ENCODE measurements around the gene KCNT1.

Gene KCNT1

DNA sequence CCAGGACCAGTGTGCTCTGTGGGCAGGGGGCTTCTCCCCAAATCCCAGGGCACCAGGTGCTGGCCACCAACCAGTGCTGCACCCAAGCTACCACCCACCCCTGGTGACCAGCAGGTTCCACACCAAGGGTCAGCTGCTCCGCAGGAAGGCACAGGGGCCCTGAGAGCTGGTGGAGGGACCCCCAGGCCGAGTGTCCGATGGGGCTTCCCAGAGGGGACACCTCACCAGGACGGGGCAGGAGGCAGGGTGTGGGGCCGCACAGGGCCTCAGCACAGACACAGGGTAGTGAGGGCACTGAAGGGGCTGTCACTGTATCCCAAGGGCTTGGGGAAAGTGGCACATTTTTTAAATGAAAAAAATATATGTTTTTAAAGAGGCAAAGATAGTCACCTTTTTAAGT is 20.8 kb upstream of the KCNT1 start:
- H3K36me3 ChIP-seq (ENCODE audit: low read length): no peaks in the 10 kb centered on the region
- no peaks in the 10 kb centered on the region for H3K9me3 ChIP-seq (ENCODE audit: insufficient read depth, low read length)
- no peak overlapping the region for H3K4me3 ChIP-seq (ENCODE audit: insufficient read depth, low read length, poor library complexity, severe bottlenecking)
- H3K4me2 ChIP-seq (ENCODE audit: low read depth, low read length, poor library complexity, severe bottlenecking): no peak overlapping the region
- no peak overlapping the region for H2AFZ ChIP-seq (ENCODE audit: low read depth, low read length, severe bottlenecking)
- no peak overlapping the region for H3K27ac ChIP-seq (ENCODE audit: low read depth, low read length)
- no peaks in the 10 kb centered on the region for H3K27me3 ChIP-seq (ENCODE audit: low read length)
- no peaks in the 10 kb centered on the region for H3K79me2 ChIP-seq (ENCODE audit: insufficient read depth, low read length)
- no peaks in the 10 kb centered on the region for H3K9me2 ChIP-seq (replicated peaks; ENCODE audit: insufficient read depth, low read length)
- no peak overlapping the region for H3K9ac ChIP-seq (ENCODE audit: low read length)
- no peaks in the 10 kb centered on the region for H3F3A ChIP-seq (ENCODE audit: insufficient read depth)
- no peaks in the 10 kb centered on the region for H4K20me1 ChIP-seq (ENCODE audit: low read depth, low read length)
- TF ChIP-seq, protein P1, sequence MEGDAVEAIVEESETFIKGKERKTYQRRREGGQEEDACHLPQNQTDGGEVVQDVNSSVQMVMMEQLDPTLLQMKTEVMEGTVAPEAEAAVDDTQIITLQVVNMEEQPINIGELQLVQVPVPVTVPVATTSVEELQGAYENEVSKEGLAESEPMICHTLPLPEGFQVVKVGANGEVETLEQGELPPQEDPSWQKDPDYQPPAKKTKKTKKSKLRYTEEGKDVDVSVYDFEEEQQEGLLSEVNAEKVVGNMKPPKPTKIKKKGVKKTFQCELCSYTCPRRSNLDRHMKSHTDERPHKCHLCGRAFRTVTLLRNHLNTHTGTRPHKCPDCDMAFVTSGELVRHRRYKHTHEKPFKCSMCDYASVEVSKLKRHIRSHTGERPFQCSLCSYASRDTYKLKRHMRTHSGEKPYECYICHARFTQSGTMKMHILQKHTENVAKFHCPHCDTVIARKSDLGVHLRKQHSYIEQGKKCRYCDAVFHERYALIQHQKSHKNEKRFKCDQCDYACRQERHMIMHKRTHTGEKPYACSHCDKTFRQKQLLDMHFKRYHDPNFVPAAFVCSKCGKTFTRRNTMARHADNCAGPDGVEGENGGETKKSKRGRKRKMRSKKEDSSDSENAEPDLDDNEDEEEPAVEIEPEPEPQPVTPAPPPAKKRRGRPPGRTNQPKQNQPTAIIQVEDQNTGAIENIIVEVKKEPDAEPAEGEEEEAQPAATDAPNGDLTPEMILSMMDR (IDR thresholded peaks at IDR 0.05; ENCODE audit: insufficient read depth, low read length, poor library complexity, severe bottlenecking): no peak
- no peak for TF ChIP-seq EZH2phosphoT487 (conservative IDR thresholded peaks at IDR 0.05; ENCODE audit: low read length)

DNA sequence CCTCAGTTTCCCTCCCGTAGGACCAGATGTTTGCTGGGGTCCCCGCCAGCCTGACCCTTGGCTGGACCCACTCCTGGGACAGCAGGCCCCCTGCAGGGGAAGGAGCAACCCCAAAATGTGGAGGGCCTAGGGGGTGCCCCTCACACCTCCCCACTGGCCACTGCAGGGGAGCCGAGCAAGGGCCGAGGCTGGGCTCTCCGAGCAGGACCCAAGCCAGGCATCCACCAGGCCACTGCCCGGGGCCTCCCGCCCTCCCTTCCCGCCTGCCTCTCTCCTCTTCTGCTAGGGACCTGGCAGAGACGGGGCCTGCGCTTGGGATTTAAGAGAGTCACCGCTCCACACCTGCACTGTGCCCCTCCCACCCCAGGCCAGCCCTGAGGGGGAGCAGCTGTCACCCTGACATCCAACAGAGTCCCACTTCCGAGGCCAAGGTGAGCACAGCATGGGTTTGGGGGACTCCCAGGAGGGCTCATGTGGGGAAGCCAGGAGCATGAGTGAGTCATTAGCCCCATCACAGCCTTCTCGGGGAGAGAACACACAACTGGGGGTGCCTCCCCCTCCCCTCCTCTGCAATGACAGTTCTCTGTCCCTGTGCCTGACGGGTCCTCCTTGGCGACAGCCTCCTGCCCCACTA is 18.5 kb upstream of the KCNT1 start:
- Histone ChIP-seq H3K9me3 (ENCODE audit: insufficient read depth, low read length) (no peaks in the 10 kb centered on the region), H3K9me2 (replicated peaks; ENCODE audit: insufficient read depth, low read length) (no peaks in the 10 kb centered on the region), H3K4me2 (ENCODE audit: low read depth, low read length, poor library complexity, severe bottlenecking) (no peak overlapping the region), H3F3A (ENCODE audit: insufficient read depth) (no peaks in the 10 kb centered on the region), H3K27me3 (ENCODE audit: low read length) (no peaks in the 10 kb centered on the region), H3K9ac (ENCODE audit: low read length) (no peak overlapping the region), H3K4me3 (ENCODE audit: insufficient read depth, low read length, poor library complexity, severe bottlenecking) (no peak overlapping the region), H4K20me1 (ENCODE audit: low read depth, low read length) (no peaks in the 10 kb centered on the region), H3K27ac (ENCODE audit: low read depth, low read length) (no peak overlapping the region), H3K79me2 (ENCODE audit: insufficient read depth, low read length) (no peaks in the 10 kb centered on the region), H3K36me3 (ENCODE audit: low read length) (no peaks in the 10 kb centered on the region), H2AFZ (ENCODE audit: low read depth, low read length, severe bottlenecking) (no peak overlapping the region)
- no peak for TF ChIP-seq EZH2phosphoT487 (conservative IDR thresholded peaks at IDR 0.05; ENCODE audit: low read length)
- TF ChIP-seq, protein P1 (IDR thresholded peaks at IDR 0.05; ENCODE audit: insufficient read depth, low read length, poor library complexity, severe bottlenecking): no peak

DNA sequence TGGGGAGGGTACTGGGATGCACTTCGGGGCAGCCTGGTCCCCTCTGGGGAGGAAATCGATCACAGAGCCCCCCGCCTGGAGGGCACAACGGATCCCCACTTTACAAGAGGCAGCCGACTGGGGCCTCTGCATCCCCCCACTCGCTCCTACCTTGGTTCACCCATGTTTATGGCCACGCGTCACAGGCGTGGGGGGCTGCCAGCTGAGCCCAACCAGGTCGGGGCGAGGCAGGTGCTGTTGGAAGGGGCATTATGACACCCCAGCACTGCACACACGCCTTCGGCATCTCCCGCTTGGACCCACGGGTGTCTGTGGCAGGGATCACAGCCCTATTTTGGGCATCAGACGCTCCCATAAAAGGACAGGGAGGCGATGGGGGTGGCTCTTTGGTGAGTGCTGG is 17.3 kb upstream of the KCNT1 start:
- no peak overlapping the region for H2AFZ ChIP-seq (ENCODE audit: low read depth, low read length, severe bottlenecking)
- no peaks in the 10 kb centered on the region for H3K27me3 ChIP-seq (ENCODE audit: low read length)
- H3K4me3 ChIP-seq (ENCODE audit: insufficient read depth, low read length, poor library complexity, severe bottlenecking): no peak overlapping the region
- no peak for TF ChIP-seq EZH2phosphoT487 (conservative IDR thresholded peaks at IDR 0.05; ENCODE audit: low read length)
- TF ChIP-seq, protein P1 (IDR thresholded peaks at IDR 0.05; ENCODE audit: insufficient read depth, low read length, poor library complexity, severe bottlenecking): no peak
- H3K9ac ChIP-seq (ENCODE audit: low read length): no peak overlapping the region
- H3K36me3 ChIP-seq (ENCODE audit: low read length): no peaks in the 10 kb centered on the region
- H3K9me3 ChIP-seq (ENCODE audit: insufficient read depth, low read length): no peaks in the 10 kb centered on the region
- H3F3A ChIP-seq (ENCODE audit: insufficient read depth): no peaks in the 10 kb centered on the region
- H3K27ac ChIP-seq (ENCODE audit: low read depth, low read length): no peak overlapping the region
- H3K9me2 ChIP-seq (replicated peaks; ENCODE audit: insufficient read depth, low read length): no peaks in the 10 kb centered on the region
- no peak overlapping the region for H3K4me2 ChIP-seq (ENCODE audit: low read depth, low read length, poor library complexity, severe bottlenecking)
- H4K20me1 ChIP-seq (ENCODE audit: low read depth, low read length): no peaks in the 10 kb centered on the region
- H3K79me2 ChIP-seq (ENCODE audit: insufficient read depth, low read length): no peaks in the 10 kb centered on the region
